CMK (cell line): ENCODE measurements around the gene ZNF407.

ENCODE experiments used
- DNase-seq: peaks from one replicate; pipeline ENCODE4 v3.0.0-alpha.2; 2010; ENCODE audit warnings: low read depth

ZNF407 gene

GRCh38 chr18:74631212-74631611, 33.5 kb downstream of the ZNF407 start:
- DNase-seq, result no peak

GRCh38 chr18:74631623-74632350, 34.1 kb downstream of the ZNF407 start:
- no peak for DNase-seq

- DNase-seq, result no peak
Measured at GRCh38 chr18:74632351-74632679, 34.6 kb downstream of the ZNF407 start.

GRCh38 chr18:74632856-74633255, 35.2 kb downstream of the ZNF407 start:
- no peak for DNase-seq

- no peak for DNase-seq
Measured at GRCh38 chr18:74633652-74634352, 36.1 kb downstream of the ZNF407 start.

GRCh38 chr18:74635224-74635975, 37.7 kb downstream of the ZNF407 start:
- DNase-seq, result no peak

- DNase-seq, result no peak
Measured at GRCh38 chr18:74637070-74637469, 39.4 kb downstream of the ZNF407 start.

- DNase-seq, result no peak
Measured at GRCh38 chr18:74638210-74638609, 40.5 kb downstream of the ZNF407 start.

- DNase-seq, result no peak
Measured at GRCh38 chr18:74644713-74645112, 47.0 kb downstream of the ZNF407 start.

GRCh38 chr18:74645679-74646078, 48.0 kb downstream of the ZNF407 start:
- no peak for DNase-seq

- DNase-seq, result no peak
Measured at GRCh38 chr18:74651327-74652128, 53.9 kb downstream of the ZNF407 start.

- DNase-seq, result no peak
Measured at GRCh38 chr18:74652392-74652988, 54.8 kb downstream of the ZNF407 start.

GRCh38 chr18:74654638-74655037, 57.0 kb downstream of the ZNF407 start:
- DNase-seq, result no peak

GRCh38 chr18:74661008-74661407, 63.3 kb downstream of the ZNF407 start:
- DNase-seq, result no peak

- DNase-seq, result no peak
Measured at GRCh38 chr18:74661691-74662090, 64.0 kb downstream of the ZNF407 start.

GRCh38 chr18:74662622-74663021, 65.0 kb downstream of the ZNF407 start:
- no peak for DNase-seq

- no peak for DNase-seq
Measured at GRCh38 chr18:74665346-74665745, 67.7 kb downstream of the ZNF407 start.

GRCh38 chr18:74665905-74666304, 68.2 kb downstream of the ZNF407 start:
- DNase-seq, result no peak

GRCh38 chr18:74669136-74669798, 71.6 kb downstream of the ZNF407 start:
- no peak for DNase-seq

GRCh38 chr18:74672371-74672770, 74.7 kb downstream of the ZNF407 start:
- no peak for DNase-seq

- DNase-seq, result no peak
Measured at GRCh38 chr18:74674487-74674886, 76.8 kb downstream of the ZNF407 start.
